SK-MEL-5 (cell line): ENCODE results near the gene CPXM2. TPM values are rescaled to one million over a fixed set of nuclear protein-coding genes. Genes with fewer than 3 reads are reported as not detected.

Source experiments
- DNase-seq: peaks from one replicate; pipeline ENCODE4 v3.0.0-alpha.2; 2016; ENCODE audit warnings: low read depth, low spot score
- in situ Hi-C: cut with HindIII; loops from 2 replicates; pipeline ENCODE4 v1.10.0; 2016; ENCODE audit warnings: low sequenced_read_pairs, high pct_unique_total_duplicates, low pct_unique_long_range_greater_than_20kb
- total RNA-seq: library from RNA; depleted of rRNA; stranded (reverse); fragments of >200 nt; shearing (Covaris generic); gene quantifications from 2 replicates; pipeline ENCODE4 v1.2.3, GENCODE V29; 2014; rRNA removed

The CPXM2 gene
- total RNA-seq, 1 experiment from 2014 or later, result 1.2 TPM

- in situ Hi-C loops, result no loop called here
- DNase-seq, result no peak
Measured at GRCh38 chr10:123704076-123704475, 187.5 kb downstream of the CPXM2 start.

- in situ Hi-C loops, result no loop called here
- DNase-seq, result no peak
Measured at GRCh38 chr10:123703195-123703790, 188.3 kb downstream of the CPXM2 start.

Other genes starting within 250 kb of the CPXM2 start
- 0.03 TPM in 1 of 2 replicates, not detected in the other for gene GPR26, start 225.5 kb downstream of the CPXM2 start, total RNA-seq
- not detected in 2 replicates for gene CHST15, start 201.8 kb upstream of the CPXM2 start, total RNA-seq